GM06990 (cell line): ENCODE results near the gene AGRP.

Experiments
- DNase-seq: peaks from one replicate; pipeline ENCODE4 v3.0.0-alpha.2; 2011; ENCODE audit not compliant: insufficient read length; ENCODE audit errors: extremely low read depth
- H3K27me3 ChIP-seq: replicated peaks from 2 replicates; pipeline ENCODE4 v1.6.0; 2011; ENCODE audit warnings: low read length; ENCODE audit not compliant: control insufficient read depth, insufficient read depth
- H3K36me3 ChIP-seq: 2 replicates; pipeline ENCODE4 v1.5.1; 2011; ENCODE audit warnings: low read length; ENCODE audit not compliant: control insufficient read depth, insufficient read depth
- H3K4me3 ChIP-seq: replicated peaks from 2 replicates; pipeline ENCODE4 v1.5.1; 2011; ENCODE audit warnings: low read depth, mild to moderate bottlenecking, control low read depth, low read length
- TF ChIP-seq, protein P1 (sequence below): IDR thresholded peaks from 2 replicates; pipeline ENCODE4 v1.5.1; 2011; ENCODE audit warnings: low read length, control low read depth, mild to moderate bottlenecking, inconsistent platforms; ENCODE audit not compliant: insufficient read depth, poor library complexity, severe bottlenecking

Gene AGRP

DNA sequence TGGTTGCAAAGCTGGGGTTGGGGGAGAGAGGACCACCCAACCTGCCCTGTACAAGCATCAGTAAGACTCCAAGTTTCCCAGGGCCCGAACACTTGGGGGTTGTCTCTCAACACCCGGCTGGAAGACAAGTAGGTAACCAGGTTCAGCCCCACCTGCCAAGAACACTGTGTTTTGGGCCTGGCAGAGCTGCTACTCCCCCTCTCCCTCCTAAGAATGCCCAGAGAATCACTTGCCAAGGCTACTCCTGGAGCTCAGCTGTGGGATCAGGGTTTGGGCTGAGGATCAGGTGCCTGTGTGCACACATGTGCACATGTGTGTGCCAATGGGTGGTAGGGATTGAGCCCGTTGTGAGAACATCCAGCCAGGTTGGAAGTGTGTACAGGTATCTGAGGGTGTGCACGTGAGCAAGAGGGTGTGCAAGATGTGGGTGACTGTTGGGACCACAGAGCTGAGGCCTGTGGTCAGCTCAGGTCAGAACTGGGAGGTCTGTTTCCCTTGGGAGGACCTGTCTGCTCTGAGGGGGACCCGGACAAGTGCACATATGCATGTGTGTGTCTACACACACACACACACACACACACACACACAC lies 50.1 kb downstream of the AGRP start:
- H3K4me3 ChIP-seq = no peak overlapping the region
- TF ChIP-seq, protein P1, sequence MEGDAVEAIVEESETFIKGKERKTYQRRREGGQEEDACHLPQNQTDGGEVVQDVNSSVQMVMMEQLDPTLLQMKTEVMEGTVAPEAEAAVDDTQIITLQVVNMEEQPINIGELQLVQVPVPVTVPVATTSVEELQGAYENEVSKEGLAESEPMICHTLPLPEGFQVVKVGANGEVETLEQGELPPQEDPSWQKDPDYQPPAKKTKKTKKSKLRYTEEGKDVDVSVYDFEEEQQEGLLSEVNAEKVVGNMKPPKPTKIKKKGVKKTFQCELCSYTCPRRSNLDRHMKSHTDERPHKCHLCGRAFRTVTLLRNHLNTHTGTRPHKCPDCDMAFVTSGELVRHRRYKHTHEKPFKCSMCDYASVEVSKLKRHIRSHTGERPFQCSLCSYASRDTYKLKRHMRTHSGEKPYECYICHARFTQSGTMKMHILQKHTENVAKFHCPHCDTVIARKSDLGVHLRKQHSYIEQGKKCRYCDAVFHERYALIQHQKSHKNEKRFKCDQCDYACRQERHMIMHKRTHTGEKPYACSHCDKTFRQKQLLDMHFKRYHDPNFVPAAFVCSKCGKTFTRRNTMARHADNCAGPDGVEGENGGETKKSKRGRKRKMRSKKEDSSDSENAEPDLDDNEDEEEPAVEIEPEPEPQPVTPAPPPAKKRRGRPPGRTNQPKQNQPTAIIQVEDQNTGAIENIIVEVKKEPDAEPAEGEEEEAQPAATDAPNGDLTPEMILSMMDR = no peak
- H3K36me3 ChIP-seq = peaks cover 9% of the 10 kb centered on the region

More for the DNA sequence above, 50.1 kb downstream of the AGRP start:
- H3K27me3 ChIP-seq = peaks cover 2% of the 10 kb centered on the region; the same call in 1 of the 2 replicates
- no peak for DNase-seq
